GM21381 (cell line): Measurements from ENCODE around the gene MEGF9.
"Not testable (repeated sequence)": the region's sequence is repeated elsewhere in the genome, so short reads cannot be mapped to it uniquely, and the experiment has no call there.

Source experiments
- ATAC-seq: cut with Tn5 transposase; IDR thresholded peaks from one replicate; pipeline ENCODE4 v1.9.1; 2021; ENCODE audit warnings: mild to moderate bottlenecking, moderate library complexity; ENCODE audit not compliant: unreplicated experiment

The MEGF9 gene

DNA sequence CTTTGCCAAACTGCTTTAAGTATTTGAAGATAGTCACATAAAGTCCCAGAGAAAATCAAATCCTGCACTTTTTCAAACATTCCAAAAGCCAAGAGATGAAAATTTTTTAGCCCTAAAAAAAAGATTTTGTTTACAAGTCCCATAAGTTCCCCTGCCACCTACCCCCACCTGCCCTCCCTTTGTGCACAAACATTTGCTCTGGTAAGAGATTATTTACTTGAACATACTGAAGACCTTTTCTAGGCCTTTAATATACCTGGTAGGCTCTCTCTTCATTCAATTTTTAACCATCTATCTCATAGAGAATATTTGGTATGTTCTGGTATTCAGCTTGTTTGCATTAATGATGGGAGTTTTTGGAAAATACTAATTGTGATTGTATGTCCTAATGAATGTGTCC lies 50.3 kb downstream of the MEGF9 start:
- no peak for ATAC-seq

DNA sequence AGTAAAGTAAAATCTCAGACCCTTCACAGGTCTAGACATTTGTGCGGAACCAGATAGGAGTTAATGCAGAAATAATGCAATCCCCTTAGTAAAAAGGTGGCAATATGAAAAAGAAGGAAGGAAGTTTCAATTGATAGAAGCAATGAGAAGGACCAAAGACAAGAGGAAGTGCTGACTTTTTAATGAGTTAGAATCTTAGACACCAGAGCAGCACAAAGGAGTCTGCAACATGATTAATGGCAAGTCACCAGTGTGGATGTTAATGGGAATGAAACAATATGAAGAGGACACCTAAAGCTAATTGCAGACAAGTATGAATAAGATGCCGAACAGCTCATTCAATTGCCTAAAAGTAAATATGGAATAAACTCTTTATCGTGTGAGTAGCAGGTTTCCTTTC lies 50.9 kb downstream of the MEGF9 start:
- no peak for ATAC-seq

DNA sequence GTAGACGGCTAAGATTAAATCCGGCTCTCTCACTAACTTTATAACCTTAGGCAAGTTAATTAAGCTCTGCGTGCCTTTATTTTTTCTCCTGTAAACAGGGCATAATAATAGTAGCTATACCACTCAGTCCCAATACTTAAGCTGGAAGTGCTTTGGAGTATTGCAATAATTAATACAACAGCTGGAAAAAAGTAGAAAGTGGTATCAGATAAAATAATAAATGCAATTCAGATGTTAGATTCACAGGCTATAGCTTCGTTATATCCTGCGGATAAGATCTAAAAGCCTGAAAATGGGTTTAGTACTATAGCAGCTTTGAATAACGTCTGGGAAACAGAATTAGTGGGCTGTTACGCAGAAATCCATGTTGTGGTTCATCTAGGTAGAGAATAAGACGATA lies 51.8 kb downstream of the MEGF9 start:
- ATAC-seq: no peak

DNA sequence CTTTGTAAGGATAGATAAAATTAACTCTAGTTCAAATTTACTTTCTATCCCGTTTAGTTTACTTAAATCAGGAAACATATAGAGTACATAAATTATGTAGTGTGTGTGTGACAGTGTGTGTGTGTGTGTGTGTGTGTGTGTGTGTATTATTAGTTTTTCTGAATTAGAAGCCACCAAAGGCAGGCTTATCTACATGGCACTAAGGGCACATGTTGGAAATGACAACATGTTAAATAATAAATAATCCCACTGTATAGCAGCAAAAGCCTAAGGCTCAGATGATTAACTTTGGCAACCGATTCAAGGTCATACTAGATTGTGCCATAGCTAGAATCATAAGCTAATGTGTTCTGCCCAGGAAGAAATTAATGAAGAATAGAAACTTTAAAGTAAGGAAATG lies 54.6 kb downstream of the MEGF9 start:
- ATAC-seq: no peak

DNA sequence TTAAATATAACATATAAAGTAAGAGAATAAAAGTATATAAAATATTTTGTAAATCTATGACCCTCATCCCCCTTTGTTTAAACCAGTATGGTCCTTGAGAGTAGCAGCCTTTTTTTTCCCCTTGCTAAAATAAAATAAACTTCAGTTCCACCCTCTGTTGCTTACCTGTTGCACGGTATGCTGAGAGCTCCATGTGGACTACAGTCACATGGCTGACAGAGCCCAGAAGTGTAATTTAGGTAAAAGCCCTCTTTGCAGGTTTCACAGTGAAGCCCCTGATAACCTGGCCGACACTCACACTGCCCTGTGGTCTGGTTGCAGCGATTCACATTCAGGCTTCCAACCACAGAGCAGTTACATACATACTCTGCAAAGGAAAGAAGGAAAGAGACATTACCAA lies 55.1 kb downstream of the MEGF9 start:
- ATAC-seq: no peak

DNA sequence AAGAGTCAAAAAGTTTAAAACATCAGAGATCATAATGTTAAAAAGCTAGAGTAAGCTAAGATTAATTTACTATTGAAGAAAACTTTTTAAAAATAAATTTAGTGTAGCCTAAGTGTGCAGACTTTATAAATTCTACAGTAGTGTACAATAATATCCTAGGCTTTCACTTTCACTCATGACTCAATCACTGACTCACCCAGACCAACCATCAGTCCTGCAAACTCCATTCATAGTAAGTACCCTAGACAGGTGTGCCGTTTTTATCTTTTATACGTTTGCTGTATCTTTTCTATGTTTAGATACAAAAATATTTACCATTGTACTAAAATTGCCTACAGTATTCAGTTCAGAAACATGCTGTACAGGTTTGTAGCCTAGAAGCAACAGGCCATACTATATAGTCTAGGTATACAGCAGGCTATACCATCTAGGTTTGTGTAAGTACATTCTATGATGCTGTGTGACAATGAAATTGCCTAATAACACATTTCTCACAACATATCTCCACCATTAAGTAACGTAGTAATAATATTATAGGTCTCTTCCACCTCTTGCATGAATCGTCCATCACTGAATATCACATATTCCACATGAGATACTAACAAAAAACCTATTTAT lies 59.2 kb downstream of the MEGF9 start:
- peak; percentile 71 for ATAC-seq

DNA sequence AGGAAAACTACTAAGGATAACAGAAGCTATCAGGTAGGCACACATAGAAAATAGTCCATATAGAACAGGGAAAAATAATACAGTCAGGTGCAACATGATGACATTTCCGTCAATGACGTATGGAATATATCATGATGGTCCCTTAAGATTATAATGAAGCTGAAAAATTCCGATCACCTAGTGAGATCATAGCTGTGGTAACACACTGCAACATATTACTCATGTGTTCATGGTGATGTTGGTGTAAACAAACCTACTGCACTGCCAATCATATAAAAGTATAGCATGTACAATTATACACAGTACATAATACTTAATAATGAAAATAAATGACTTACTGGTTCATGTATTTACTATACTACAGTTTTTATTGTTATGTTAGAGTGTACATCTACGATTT lies 60.0 kb downstream of the MEGF9 start:
- ATAC-seq: no peak

DNA sequence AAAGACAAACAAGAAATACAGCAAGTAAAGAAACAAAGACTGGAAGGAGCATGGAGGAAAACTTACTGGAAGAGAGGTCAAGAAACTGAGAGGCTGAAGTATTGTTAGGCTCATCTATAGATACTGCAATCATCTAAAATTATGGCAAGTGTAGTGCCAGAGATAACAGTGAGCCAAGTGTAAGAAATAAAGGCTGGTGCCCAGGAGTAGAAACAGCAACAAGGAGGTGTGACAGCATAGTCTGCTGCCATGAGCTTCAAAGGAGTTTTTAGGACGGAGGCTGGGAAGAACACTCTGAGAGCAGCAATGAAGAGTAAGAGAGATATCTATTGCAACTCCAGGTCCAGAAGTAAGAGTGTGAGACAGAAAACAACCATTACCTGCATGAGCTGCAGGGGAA lies 60.5 kb downstream of the MEGF9 start:
- no peak for ATAC-seq

DNA sequence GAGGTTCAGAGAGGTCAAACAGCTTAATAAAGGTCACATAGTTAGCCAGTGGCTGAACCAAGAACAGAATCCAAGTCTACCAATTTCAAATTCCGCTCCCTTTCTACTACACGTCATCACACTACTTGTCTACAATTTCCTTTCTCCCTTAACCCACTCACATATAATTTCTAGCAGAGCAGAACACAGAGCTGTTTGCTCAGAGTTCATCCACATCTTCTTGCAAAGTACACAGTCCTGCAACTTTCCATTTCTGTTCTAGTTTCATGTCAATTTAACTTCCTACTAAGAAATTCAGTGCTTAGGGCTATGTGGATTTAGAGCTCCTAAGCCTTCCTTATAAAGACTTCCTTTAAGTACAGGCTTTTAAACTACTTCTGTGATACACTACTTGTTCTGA lies 61.3 kb downstream of the MEGF9 start:
- no peak for ATAC-seq

DNA sequence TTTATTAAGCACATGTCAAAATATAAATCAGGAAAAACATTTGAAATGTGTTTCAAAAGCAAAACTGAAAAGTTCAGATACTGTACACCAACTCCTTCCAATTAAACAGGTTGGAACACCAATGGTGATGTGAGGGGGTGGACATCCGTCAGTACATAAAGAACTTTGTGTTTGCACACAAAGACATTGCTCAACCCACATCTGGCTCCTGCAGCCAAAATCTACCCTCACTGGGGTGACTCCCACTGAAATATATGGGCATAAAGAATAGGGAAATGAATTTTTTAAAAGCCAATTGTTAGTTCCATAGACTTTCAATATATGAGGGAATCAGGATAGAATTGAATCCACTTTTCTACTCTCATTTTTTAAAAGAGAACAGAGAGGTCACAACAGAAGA lies 63.9 kb downstream of the MEGF9 start:
- no peak for ATAC-seq

DNA sequence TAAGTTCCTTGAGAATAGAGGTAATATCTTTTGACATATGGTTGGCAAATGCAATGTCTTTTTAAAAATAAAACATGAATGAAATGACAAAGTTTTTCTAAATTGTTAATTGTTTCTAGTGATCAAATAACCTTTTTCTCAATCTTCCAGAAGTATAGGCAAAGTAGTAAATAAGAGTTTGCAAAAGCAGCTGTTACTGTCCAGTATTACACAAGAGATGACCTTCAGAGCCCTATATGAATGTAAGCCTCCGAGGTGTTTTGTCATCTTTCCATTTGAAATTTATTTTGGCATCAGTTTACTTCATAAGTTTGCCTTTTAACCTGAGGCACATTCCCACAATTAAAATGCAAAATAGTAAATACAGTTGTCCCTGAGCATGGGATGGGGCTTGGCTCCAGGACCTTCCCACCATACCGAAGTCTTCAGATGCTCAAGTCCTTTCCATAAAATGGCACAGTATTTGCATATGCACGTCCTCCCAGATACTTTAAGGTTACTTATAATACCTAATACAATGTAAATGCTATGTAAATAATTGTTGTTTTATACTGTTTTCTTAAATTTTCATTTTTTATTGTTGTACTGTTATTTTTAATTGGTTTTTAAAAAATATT lies 65.6 kb downstream of the MEGF9 start:
- ATAC-seq: no peak

DNA sequence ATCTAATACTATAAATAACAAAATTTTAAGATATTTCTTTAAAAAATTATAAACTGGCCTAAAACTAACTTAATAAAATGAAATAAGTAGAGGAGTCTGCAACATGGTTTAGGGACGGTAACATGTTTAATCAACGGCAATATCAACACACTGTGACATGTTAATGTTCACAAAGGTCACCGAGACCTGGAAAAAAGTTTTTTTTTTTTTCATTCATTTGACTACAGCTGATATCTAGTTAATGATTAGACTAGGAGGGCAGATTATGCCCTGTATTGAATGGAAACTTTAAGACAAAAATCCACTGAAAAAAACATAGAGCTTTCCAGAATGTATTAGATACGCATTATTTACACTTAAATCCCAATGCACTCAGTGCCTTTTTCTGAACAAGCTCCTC lies 67.3 kb downstream of the MEGF9 start:
- no peak for ATAC-seq

DNA sequence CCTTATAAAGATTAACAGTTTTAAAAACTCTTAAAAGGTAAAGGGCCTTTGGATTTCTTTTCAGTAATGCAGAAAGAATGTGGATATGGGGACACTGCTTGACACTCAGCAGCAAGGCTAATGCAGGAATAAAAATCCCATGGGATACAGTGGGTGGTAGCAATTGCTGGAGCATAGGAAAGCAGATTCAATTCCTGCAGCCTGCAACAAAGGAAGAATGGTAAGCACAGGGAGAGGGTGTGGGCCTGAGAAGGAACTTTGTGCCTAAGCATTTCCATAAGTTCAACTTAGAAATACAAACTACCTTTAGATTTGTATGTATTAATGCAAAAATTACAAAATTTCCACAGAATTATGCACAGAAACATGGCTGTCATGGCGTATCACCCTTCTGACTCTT lies 68.5 kb downstream of the MEGF9 start:
- ATAC-seq: no peak

DNA sequence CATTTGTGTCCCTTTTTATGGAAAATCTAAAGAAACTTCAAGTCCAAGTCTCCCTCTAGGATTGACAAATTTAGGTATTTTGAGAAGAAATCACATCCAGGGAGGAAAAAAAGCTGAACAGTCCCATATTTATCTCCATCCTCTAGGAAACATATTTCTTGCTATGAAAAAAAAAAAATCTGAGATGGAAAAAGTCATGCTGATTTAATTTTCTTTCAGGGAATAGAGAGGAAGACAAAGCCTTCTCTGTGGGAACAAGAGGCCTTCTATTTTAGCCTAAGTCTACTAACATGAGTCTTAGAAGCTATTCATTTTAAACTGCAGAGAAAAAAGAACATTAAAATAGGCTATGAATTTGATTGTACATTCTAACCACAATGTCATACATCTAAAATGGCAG lies 71.2 kb downstream of the MEGF9 start:
- no peak for ATAC-seq

DNA sequence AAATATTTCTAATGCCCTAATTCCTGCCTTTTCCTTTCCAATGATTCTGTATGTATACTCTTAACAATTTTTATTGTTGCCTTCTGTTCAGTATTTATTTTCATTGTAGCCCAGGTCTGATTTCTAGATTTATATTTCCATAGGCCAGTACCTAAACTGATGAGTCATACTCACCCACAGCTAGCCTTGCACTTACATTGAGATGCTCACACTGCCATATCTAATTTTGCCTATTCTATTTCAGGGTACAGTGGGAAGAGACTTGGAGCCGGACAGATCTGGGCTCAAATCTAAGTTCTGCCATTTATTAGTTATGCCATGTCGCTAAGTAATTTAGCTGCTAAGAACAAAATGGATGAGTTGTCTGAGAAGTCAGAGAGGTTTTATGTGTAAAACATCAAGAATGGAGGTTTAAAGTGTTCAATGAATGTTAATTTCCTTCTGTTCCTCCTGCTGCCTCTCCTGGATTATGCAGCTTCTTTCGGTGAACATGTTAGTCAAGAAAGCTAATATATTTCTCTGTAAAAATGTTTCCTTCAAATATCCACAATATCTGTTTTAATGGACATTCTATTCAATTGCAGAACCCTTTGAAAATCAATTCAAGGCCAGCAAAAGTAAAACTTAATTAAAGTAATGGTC lies 72.0 kb downstream of the MEGF9 start:
- no peak for ATAC-seq

DNA sequence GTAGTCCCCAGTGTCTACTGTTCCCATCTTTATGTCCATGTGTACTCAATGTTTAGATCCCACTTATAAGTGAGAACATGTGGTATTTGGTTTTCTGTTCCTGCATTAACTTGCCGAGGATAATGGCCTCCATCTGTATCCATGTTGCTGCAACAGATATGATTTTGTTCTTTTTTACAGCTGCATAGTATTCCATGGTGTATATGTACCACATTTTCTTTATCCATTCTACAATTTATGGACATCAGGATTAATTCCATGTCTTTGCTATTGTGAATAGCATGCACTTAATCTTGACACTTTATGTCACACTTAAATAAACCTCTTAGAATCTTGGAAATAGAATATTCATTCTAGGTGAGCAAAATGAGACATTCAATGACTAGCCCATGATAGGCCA lies 73.4 kb downstream of the MEGF9 start:
- not testable (repeated sequence) for ATAC-seq

DNA sequence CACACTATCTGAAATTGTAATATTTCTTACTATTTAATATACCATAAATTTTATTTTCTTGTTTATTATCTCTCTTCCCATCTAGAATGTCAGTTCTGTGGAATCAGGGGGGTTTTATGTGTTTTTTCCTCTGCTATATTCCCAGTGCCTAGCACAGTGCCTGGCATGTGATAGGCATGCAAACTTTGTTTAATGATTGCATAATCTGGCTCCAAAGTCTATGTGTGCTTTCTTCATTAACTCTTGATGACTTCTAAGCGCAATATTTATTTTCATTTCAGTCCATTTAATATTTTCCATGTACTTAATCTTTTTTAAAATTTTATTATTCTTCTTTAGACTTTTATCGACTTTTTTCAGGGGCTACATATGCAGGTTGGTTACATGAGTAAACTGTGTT lies 73.9 kb downstream of the MEGF9 start:
- no peak for ATAC-seq

DNA sequence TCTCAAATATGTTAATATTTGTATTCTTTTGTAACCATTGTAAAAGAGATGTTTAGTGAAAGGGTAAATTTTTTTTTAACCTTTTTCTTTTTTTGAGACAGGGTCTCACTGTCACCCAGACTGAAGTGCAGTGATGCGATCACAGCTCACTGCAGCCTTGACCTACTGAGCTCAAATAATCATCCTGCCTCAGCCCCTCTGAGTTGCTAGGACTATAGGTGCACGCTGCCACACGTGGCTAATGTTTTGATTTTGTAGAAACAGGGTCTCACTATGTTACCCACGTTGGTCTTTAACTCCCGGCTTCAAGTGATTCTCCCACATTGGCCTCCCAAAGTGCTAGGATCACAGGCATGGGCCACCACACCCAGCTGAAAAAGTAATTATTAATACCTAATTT lies 76.4 kb downstream of the MEGF9 start:
- no peak for ATAC-seq

DNA sequence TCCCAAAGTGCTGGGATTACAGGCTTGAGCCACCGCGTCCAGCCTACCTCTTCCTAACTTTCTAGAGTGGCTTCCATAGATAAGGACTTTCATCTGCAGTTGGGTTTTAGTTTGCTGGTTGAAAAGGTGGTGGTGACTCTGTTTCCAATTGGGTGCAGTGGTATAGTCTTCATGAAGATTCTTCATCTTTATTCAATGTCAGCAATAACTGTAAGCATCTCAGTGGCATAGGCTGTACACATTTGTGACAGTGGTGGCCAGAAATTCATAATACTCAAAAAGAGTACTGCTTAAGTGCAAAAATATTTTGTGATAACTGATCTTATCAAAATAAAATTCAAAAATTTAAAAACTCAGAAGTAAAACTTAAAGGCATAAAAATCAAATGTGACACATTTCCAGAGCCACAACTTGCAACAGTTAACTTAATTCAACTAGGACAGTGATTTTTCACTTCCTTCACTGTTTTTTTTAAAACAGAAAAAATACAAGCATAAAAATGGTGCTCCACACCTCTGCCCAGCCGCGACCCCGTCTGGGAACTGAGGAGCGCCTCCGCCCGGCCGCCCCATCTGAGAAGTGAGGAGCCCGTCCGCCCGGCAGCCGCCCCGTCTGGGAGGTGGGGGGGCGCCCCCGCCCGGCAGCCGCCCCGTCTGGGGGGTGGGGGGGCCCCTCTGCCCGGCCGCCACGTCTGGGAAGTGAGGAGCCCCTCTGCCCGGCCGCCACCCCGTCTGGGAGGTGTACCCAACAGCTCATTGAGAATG lies 77.9 kb downstream of the MEGF9 start:
- ATAC-seq: no peak

DNA sequence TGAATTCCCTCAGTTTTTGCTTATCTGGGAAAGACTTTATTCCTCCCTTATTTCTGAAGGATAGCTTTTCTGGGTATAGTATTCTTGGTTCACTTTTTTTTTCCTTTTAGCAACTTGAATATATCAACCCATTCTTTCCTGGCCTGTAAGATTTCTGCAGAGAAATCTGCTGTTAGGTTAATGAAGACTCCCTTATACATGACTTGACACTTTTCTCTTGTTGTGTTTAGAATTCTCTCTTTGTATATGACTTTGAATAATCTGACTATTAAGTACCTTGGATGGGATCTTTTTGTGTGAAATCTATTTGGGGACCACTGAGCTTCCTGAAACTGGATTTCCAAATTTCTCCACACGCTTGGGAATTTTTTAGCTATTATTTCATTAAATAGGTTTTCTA lies 79.3 kb downstream of the MEGF9 start:
- no peak for ATAC-seq

DNA sequence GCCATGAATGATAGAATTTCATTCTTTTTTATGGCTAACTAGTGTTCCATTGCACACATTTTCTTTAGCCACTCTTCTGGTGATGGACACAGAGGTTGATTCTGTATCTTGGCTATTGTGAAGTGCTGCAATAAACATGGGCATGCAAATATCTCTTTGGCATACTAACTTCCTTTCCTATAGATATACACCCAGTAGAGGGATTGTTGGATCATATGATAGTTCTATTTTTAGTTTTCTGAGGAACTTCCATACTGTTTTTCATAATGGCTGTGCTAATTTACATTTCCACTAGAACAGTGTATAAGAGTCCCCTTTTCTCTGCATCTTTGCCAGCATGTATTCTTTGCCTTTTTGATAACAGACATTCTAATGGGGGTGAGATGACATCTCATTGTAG lies 83.9 kb downstream of the MEGF9 start:
- no peak for ATAC-seq

DNA sequence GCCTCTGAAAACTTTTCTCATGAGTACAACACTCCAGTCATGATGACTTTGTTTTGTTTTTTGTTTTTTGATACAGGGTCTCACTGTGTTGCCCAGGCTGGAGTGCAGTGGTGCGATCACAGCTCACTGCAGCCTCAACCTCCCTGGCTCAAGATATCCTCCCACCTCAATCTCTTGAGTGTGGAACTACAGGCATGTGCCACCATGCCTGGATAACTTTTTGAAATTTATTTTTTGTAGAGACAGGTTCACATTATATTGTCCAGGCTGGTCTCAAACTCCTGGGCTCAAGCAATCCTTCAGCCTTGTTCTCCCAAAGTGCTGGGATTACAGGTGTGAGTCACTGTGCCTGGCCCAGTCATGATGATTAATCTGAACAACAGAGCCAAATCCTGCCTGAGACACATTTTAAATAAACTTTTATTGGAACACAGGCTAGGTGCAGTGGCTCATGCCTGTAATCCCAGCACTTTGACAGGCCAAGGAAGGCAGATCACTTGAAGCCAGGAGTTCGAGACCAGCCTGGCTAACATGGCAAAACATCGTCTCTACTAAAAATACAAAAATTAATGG lies 85.3 kb downstream of the MEGF9 start:
- ATAC-seq: not testable (repeated sequence)
